Thyroid gland (tissue), 4 donors: Measurements from ENCODE around the gene CREBL2.

Source experiments
- POLR2A ChIP-seq, 2 donors: fragments of 450-650 bp; IDR thresholded peaks; one replicate each; pipeline ENCODE4 v1.6.1; 2017; ENCODE audit warnings: antibody characterized with exemption in 2 of 2, mild to moderate bottlenecking in 2 of 2, moderate library complexity in 1 of 2
- TF ChIP-seq, protein P1 (sequence below), 6 experiments: fragments of 200-600 bp in 3 of 6; fragments of 450-650 bp in 3 of 6; sonication (generic) in 3 of 6; IDR thresholded peaks; one replicate each; pipeline ENCODE4 v1.5.1; 2016 to 2019; ENCODE audit warnings: antibody characterized with exemption in 6 of 6, mild to moderate bottlenecking in 2 of 6, inconsistent platforms in 1 of 6, moderate library complexity in 1 of 6

GRCh38 chr12:12599750-12600643, 11.7 kb upstream of the CREBL2 start:
- TF ChIP-seq, protein P1, sequence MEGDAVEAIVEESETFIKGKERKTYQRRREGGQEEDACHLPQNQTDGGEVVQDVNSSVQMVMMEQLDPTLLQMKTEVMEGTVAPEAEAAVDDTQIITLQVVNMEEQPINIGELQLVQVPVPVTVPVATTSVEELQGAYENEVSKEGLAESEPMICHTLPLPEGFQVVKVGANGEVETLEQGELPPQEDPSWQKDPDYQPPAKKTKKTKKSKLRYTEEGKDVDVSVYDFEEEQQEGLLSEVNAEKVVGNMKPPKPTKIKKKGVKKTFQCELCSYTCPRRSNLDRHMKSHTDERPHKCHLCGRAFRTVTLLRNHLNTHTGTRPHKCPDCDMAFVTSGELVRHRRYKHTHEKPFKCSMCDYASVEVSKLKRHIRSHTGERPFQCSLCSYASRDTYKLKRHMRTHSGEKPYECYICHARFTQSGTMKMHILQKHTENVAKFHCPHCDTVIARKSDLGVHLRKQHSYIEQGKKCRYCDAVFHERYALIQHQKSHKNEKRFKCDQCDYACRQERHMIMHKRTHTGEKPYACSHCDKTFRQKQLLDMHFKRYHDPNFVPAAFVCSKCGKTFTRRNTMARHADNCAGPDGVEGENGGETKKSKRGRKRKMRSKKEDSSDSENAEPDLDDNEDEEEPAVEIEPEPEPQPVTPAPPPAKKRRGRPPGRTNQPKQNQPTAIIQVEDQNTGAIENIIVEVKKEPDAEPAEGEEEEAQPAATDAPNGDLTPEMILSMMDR (IDR thresholded peaks at IDR 0.05), result no peak
- no peak for TF ChIP-seq POLR2A (IDR thresholded peaks at IDR 0.05)
